Stimulated activated naive CD8-positive, alpha-beta T cell treated with anti-CD3 and anti-CD28 coated beads, Interleukin-15, amount 100 ng/mL, for 72 hours (primary cell): ENCODE data around the gene PSMD5.

Experiments
- ATAC-seq: fragments of 150-1000 bp; cut with Tn5 transposase; 2 replicates; pipeline ENCODE4 v1.10.0; 2021; ENCODE audit warnings: mild to moderate bottlenecking, moderate library complexity
- DNase-seq, 2 donors: peaks; one replicate each; pipeline ENCODE4 v3.0.0; 2021 to 2022
- H3K27ac Mint-ChIP-seq, 2 donors: one replicate each; pipeline ENCODE4 v1.8.0; 2022; ENCODE audit warnings: mild to moderate bottlenecking in 2 of 2, mixed read lengths in 2 of 2, moderate library complexity in 2 of 2
- H3K27me3 Mint-ChIP-seq: one replicate; pipeline ENCODE4 v1.8.0; 2022; ENCODE audit warnings: mixed read lengths
- H3K4me1 Mint-ChIP-seq: one replicate; pipeline ENCODE4 v1.8.0; 2022; ENCODE audit warnings: mild to moderate bottlenecking, mixed read lengths
- H3K4me3 Mint-ChIP-seq, 2 donors: one replicate each; pipeline ENCODE4 v1.8.0; 2022; ENCODE audit warnings: mild to moderate bottlenecking in 2 of 2, mixed read lengths in 2 of 2, moderate library complexity in 1 of 2
- H3K9me3 Mint-ChIP-seq, 2 donors: one replicate each; pipeline ENCODE4 v1.8.0; 2022; ENCODE audit warnings: mixed read lengths in 2 of 2

The PSMD5 gene

GRCh38 chr9:120852240-120853010 is 9.7 kb upstream of the PSMD5 start:
- DNase-seq (no peak), ATAC-seq (no peak)
- H3K4me3 Mint-ChIP-seq: no peak overlapping the region
- H3K27me3 Mint-ChIP-seq: no peaks in the 10 kb centered on the region
- no peaks in the 10 kb centered on the region for H3K9me3 Mint-ChIP-seq
- H3K4me1 Mint-ChIP-seq: peaks cover 72% of the 10 kb centered on the region
- H3K27ac Mint-ChIP-seq: no peak overlapping the region

DNA sequence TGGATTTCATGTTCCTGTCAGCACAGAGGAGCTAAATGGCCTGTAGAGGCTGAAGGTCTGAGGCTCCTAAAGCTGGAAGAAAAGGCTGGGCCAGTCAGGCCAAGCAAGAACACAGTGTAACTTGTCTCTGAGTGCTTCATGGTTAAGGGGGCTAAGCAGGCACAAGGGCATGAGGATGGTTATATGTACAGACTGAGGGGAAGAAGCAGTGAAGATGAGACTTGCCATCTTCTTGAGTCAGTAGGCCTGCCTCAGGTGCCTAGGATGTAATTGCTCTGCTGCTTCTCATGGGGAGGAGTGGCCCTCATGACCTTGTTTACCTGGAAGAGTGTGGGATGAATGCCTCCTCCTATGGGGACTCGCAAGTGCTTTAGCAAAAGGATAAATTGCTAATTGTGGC is 8.7 kb upstream of the PSMD5 start:
- ATAC-seq (no peak), DNase-seq (no peak)
- Mint-ChIP-seq H3K27ac (no peak overlapping the region), H3K27me3 (no peaks in the 10 kb centered on the region), H3K4me3 (no peak overlapping the region), H3K9me3 (no peaks in the 10 kb centered on the region), H3K4me1 (peaks cover 73% of the 10 kb centered on the region)

- ATAC-seq (no peak), DNase-seq (no peak)
- peak overlapping the region; percentile 23 to 29 for H3K27ac Mint-ChIP-seq
- H3K4me1 Mint-ChIP-seq: peaks cover 73% of the 10 kb centered on the region
- no peak overlapping the region for H3K4me3 Mint-ChIP-seq
- no peaks in the 10 kb centered on the region for H3K9me3 Mint-ChIP-seq
- no peaks in the 10 kb centered on the region for H3K27me3 Mint-ChIP-seq
These were observed 7.6 kb upstream of the PSMD5 start for GRCh38 chr9:120850315-120850714.

GRCh38 chr9:120846906-120847305 is 4.2 kb upstream of the PSMD5 start:
- no peak for ATAC-seq
- peaks cover 79% of the 10 kb centered on the region for H3K4me1 Mint-ChIP-seq
- DNase-seq: no peak
- peak overlapping the region; percentile 99 to 100 for H3K4me3 Mint-ChIP-seq
- peak overlapping the region in 1 of 2 donors; percentile 50 for H3K27ac Mint-ChIP-seq
- H3K9me3 Mint-ChIP-seq: no peaks in the 10 kb centered on the region
- no peaks in the 10 kb centered on the region for H3K27me3 Mint-ChIP-seq

DNA sequence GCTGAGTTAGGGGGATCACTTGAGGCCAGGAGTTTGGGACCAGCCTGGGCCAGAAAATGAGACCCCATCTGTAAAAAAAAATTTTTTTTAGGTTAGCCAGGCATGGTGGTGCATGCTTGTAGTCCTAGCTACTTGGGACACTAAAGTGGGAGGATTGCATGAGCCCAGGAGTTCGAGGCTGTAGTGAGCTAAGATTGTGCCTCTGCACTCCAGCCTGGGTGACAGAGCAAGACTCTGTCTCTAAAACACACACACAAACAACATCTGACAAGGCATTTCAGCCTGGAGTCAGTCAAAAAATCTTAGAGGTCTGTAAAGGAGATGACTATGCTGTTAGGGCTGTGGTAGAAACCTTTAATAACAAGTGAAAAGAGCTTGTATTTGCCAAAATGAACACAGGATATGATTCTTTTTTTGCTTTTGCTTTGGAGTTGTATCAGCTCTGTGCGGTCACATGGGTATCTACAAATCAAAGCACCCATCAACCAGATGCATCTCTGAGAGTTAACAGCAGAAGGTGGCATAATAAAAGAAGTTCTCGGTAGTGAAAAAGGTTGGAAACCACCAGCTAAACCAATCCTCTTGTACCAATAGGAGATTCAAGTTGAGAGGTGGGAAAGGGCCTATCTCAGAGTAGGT is 3.6 kb upstream of the PSMD5 start:
- H3K27ac Mint-ChIP-seq: peak overlapping the region; percentile 94 to 99
- peak overlapping the region; percentile 99 to 100 for H3K4me3 Mint-ChIP-seq
- H3K27me3 Mint-ChIP-seq: no peaks in the 10 kb centered on the region
- H3K4me1 Mint-ChIP-seq: peaks cover 79% of the 10 kb centered on the region
- no peaks in the 10 kb centered on the region for H3K9me3 Mint-ChIP-seq
- peak; percentile 67 for ATAC-seq
- peak in 1 of 2 donors; percentile 49 for DNase-seq

GRCh38 chr9:120845255-120845654 is 2.5 kb upstream of the PSMD5 start:
- DNase-seq (peak; percentile 35 to 61), ATAC-seq (peak; percentile 43)
- Mint-ChIP-seq H3K27ac (peak overlapping the region; percentile 94 to 99), H3K4me3 (peak overlapping the region; percentile 99 to 100), H3K9me3 (no peaks in the 10 kb centered on the region), H3K27me3 (no peaks in the 10 kb centered on the region), H3K4me1 (peaks cover 73% of the 10 kb centered on the region)

DNA sequence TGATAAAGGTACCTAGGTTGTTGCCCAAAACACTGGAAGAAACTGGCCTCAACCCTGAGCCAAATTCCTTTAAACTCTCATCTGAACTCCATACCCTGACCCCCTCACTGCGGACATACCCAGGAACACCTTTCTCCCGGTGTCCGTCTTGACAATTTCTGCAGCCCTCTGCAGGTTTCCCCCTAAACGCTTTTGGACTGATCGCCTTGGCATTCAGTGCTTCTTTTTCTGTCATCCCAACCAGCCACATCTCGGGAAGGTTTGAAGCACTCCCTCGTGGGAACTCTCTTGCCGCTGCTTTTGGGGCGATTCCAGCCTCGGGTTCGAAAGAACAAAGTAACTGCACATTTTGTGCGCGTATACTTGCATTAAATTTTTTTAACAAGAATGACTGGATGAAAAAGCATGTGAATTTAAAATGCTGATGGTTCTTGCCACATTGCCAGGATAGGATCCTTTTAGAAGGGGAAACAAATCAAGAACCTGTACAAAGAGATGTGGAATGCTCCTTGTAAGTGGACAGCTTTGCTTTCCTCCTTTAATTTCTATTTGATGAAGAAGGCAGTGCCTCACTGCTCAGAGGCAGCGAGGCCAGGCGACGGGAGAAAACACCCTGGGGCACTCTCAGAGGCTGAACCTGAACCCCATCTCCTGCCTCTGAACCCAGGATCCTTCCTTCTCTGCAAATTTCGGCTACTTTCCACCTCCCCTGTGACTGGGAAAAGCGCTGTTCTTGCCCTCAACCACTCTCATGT is 615 bp downstream of the PSMD5 start:
- Mint-ChIP-seq H3K27me3 (no peaks in the 10 kb centered on the region), H3K4me3 (peak overlapping the region; percentile 99 to 100), H3K27ac (peak overlapping the region; percentile 99 to 100), H3K4me1 (peaks cover 80% of the 10 kb centered on the region), H3K9me3 (no peaks in the 10 kb centered on the region)
- DNase-seq (no peak), ATAC-seq (peak; percentile 0)

DNA sequence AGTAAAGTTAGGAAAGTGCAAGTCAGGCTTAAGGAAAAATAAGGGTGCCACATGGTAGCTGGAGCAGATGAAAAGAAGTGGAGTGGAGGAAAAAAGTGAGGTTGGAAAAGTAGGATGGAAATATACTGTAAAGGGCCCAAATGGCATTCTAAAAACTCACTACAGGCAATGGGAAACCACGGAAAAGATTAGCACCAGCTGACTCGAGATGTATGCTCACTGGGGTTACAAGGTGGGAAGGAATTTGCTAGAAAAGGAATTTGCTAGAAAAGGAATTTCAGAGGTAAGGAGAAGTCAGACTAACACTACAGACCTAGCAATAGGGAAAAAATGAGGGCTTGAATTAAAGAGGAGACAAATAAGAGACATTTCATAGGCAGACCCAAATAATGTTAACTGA is 3.6 kb downstream of the PSMD5 start:
- Mint-ChIP-seq H3K27me3 (no peaks in the 10 kb centered on the region), H3K27ac (peak overlapping the region in 1 of 2 donors; percentile 16), H3K9me3 (no peaks in the 10 kb centered on the region), H3K4me1 (peaks cover 60% of the 10 kb centered on the region), H3K4me3 (peak overlapping the region; percentile 2 to 59)
- no peak for ATAC-seq
- no peak for DNase-seq

GRCh38 chr9:120837921-120838320 is 4.8 kb downstream of the PSMD5 start:
- Mint-ChIP-seq H3K9me3 (no peaks in the 10 kb centered on the region), H3K4me3 (peak overlapping the region in 1 of 2 donors; percentile 46), H3K4me1 (peaks cover 57% of the 10 kb centered on the region), H3K27ac (peak overlapping the region in 1 of 2 donors; percentile 85), H3K27me3 (no peaks in the 10 kb centered on the region)
- DNase-seq: no peak
- no peak for ATAC-seq

DNA sequence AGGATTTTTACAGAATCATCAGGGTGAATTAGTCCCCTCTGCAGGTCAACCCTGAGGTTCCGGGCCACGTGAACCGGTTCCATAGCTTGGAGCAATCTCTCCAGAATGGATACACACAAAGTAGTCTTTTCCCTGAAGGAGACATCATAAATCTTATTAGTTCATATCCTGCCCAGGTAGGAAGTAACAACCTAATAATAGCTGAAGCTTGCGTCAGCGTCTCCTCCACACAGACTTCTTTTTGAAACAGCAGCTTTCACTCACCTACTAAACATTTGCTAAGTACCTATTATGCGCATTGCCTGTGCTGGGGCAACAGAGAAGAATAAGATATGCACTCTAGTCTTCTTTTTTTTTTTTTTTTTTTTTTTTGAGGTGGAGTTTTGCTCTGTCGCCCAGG is 9.4 kb downstream of the PSMD5 start:
- no peak for DNase-seq
- ATAC-seq: no peak
- Mint-ChIP-seq H3K4me1 (peaks cover 23% of the 10 kb centered on the region), H3K4me3 (no peak overlapping the region), H3K9me3 (no peaks in the 10 kb centered on the region), H3K27me3 (no peaks in the 10 kb centered on the region), H3K27ac (peak overlapping the region in 1 of 2 donors; percentile 49)

DNA sequence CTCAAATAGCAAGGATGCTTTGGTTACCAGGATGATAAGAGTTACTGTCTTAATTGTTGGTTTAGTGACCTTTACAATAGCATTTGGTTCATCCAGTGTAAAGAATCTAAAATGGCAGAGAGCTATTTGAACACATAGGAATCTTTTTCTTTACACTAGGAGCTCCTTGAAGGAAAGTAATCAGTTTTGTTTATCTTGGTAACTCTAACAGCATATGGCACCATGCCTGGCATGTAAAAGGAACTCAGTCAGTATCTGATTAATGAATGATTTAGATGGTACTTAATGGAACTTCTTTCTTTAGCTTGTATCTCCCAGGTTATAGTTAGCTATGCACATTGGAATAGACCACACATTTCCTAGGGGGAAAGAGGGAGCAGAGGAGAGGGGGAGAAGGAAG is 9.9 kb downstream of the PSMD5 start:
- no peaks in the 10 kb centered on the region for H3K9me3 Mint-ChIP-seq
- H3K27ac Mint-ChIP-seq: peak overlapping the region in 1 of 2 donors; percentile 13
- DNase-seq (no peak), ATAC-seq (no peak)
- H3K4me1 Mint-ChIP-seq: peaks cover 18% of the 10 kb centered on the region
- H3K27me3 Mint-ChIP-seq: no peaks in the 10 kb centered on the region
- no peak overlapping the region for H3K4me3 Mint-ChIP-seq

GRCh38 chr9:120830865-120831264 is 11.9 kb downstream of the PSMD5 start:
- Mint-ChIP-seq H3K27ac (no peak overlapping the region), H3K4me1 (peaks cover 9% of the 10 kb centered on the region), H3K9me3 (no peaks in the 10 kb centered on the region), H3K4me3 (no peak overlapping the region), H3K27me3 (no peaks in the 10 kb centered on the region)
- DNase-seq: no peak
- no peak for ATAC-seq

DNA sequence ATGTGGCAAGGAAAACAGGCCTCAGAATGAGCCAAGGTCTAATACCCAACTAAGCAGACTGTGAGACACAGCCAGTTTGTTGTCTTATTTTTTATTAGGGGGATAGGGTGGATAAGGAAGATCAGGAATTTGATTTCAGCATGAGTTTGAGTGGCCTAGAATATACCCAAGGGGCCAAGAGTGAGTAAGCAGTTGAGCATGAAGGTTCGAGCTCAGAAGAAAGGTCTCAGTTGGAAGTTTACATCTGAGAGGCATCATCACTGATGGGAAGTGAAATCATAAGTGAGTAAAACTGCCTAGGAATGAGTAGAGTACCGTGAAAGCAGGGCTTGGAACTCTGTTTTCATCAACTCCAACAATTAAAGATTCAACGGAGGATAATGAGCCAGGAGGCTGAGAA is 12.6 kb downstream of the PSMD5 start:
- H3K4me1 Mint-ChIP-seq: peaks cover 9% of the 10 kb centered on the region
- H3K9me3 Mint-ChIP-seq: no peaks in the 10 kb centered on the region
- DNase-seq: no peak
- H3K4me3 Mint-ChIP-seq: no peak overlapping the region
- H3K27me3 Mint-ChIP-seq: no peaks in the 10 kb centered on the region
- H3K27ac Mint-ChIP-seq: no peak overlapping the region
- ATAC-seq: no peak

DNA sequence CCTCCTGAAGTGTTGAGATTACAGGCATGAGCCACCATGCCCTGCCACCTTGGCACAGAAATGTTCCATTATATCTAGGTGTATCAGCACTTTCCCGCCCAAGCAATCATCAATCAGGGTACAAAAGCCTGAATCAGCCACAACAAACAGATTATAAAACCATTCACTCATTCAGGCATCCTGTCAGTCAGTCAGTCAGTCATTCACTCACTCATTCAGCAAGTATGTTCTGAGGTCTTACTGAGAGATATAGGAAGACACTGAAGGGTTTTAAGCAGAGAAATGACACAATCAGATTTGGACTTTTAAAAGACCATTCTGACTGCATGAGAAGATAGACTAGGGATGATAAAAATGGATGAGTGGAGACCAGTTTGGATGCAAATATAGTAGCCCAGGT is 13.1 kb downstream of the PSMD5 start:
- Mint-ChIP-seq H3K4me1 (peaks cover 6% of the 10 kb centered on the region), H3K9me3 (no peaks in the 10 kb centered on the region), H3K27ac (peak overlapping the region; percentile 2 to 5), H3K27me3 (no peaks in the 10 kb centered on the region), H3K4me3 (no peak overlapping the region)
- ATAC-seq (no peak), DNase-seq (no peak)

DNA sequence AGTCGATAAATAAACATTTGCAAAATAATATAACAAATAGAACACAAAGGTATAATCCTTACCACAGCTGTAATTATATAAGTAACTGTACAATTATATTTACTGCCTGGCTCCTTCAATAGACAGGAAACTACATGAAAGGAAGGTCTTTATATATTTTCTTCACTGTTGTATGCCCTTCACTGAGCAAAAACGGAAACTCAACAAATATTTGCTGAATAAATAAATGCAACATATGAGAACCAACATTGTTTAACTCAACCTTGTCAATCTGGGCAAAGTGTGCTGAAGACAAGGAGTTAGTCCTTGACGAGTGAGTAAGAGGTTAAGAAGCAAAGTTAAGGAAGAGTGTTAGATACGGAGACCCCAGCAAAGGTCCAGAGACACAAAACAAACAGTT is 22.6 kb downstream of the PSMD5 start:
- ATAC-seq (no peak), DNase-seq (no peak)
- Mint-ChIP-seq H3K27ac (peak overlapping the region in 1 of 2 donors; percentile 20), H3K27me3 (no peaks in the 10 kb centered on the region), H3K4me3 (no peak overlapping the region), H3K9me3 (no peaks in the 10 kb centered on the region), H3K4me1 (no peaks in the 10 kb centered on the region)

GRCh38 chr9:120818595-120818994 is 24.1 kb downstream of the PSMD5 start:
- H3K4me3 Mint-ChIP-seq: no peak overlapping the region
- ATAC-seq: no peak
- H3K27ac Mint-ChIP-seq: no peak overlapping the region

More at GRCh38 chr9:120818595-120818994, 24.1 kb downstream of the PSMD5 start:
- no peak for DNase-seq
- no peaks in the 10 kb centered on the region for H3K27me3 Mint-ChIP-seq
- no peaks in the 10 kb centered on the region for H3K9me3 Mint-ChIP-seq
- H3K4me1 Mint-ChIP-seq: peaks cover 3% of the 10 kb centered on the region
